Endothelial cell of umbilical vein (primary cell): ENCODE data around the gene PLEKHB2. TPM values are rescaled to one million over a fixed set of nuclear protein-coding genes. Genes with fewer than 3 reads are reported as not detected.

Experiments
- BruUV-seq: library from RNA; stranded (reverse); fragments of 400-500 nt; replicated peaks from 2 replicates; lab custom pipeline; 2021; lab: Mats Ljungman, UMichigan
- CTCF ChIA-PET: fragments of 300-600, 350-600 bp; sonication (Branson Sonifier 250); formaldehyde crosslinking; loops from one replicate; lab custom pipeline; 2021; ENCODE audit warnings: antibody characterized with exemption, inconsistent platforms; lab: Charles Lee
- POLR2A ChIA-PET: fragments of 300-600, 350-600 bp; sonication (Branson Sonifier 250); formaldehyde crosslinking; loops from one replicate; lab custom pipeline; 2021; ENCODE audit warnings: antibody characterized with exemption, inconsistent platforms; lab: Charles Lee
- DNase-seq: peaks from one replicate; pipeline ENCODE4 v3.0.0-alpha.2; 2011; ENCODE audit warnings: low read depth, low spot score
- FAIRE-seq: peaks from 2 replicates; lab custom pipeline; 2011; peaks lifted over from hg19 to GRCh38; lab: Jason Lieb, UNC
- H2AFZ ChIP-seq: 2 replicates; pipeline ENCODE4 v1.6.0; 2012; ENCODE audit warnings: low read depth, low read length, control low read depth, inconsistent platforms
- H3K27ac ChIP-seq: 2 replicates; pipeline ENCODE4 v1.5.1; 2011; ENCODE audit warnings: low read depth, mild to moderate bottlenecking, control low read depth, low read length, moderate library complexity; ENCODE audit not compliant: insufficient read depth
- H3K27me3 ChIP-seq, 2 experiments: 2 replicates each; pipeline versions ENCODE4 v1.6.0 to v1.6.1; 2011; ENCODE audit warnings: low read length in 2 of 2, mixed read lengths in 1 of 2; ENCODE audit not compliant: control insufficient read depth in 2 of 2, insufficient read depth in 2 of 2
- H3K36me3 ChIP-seq, 2 experiments: 2 replicates in 1 of 2; 3 replicates in 1 of 2; pipeline ENCODE4 v1.5.1; 2011; ENCODE audit warnings: low read length in 2 of 2, mild to moderate bottlenecking in 1 of 2, moderate library complexity in 1 of 2; ENCODE audit not compliant: control insufficient read depth in 2 of 2, insufficient read depth in 2 of 2; ENCODE audit errors: extremely low read depth in 1 of 2
- H3K4me1 ChIP-seq: 3 replicates; pipeline ENCODE4 v1.5.1; 2011; ENCODE audit warnings: mild to moderate bottlenecking, low read length; ENCODE audit not compliant: control insufficient read depth, insufficient read depth; ENCODE audit errors: extremely low read depth
- H3K4me2 ChIP-seq: 2 replicates; pipeline ENCODE4 v1.6.1; 2011; ENCODE audit warnings: low read length, control low read depth, mixed read lengths; ENCODE audit not compliant: insufficient read depth
- H3K4me3 ChIP-seq, 3 experiments: fragments of 200-600 bp in 1 of 3; sonication (generic), shearing (Covaris generic) in 1 of 3; replicated peaks in 1 of 3; 2 replicates each; pipeline ENCODE4 v1.5.1; 2011 to 2016; ENCODE audit warnings: control low read depth in 3 of 3, low read length in 3 of 3, mild to moderate bottlenecking in 2 of 3, inconsistent platforms in 1 of 3, low read depth in 1 of 3, moderate library complexity in 1 of 3; ENCODE audit not compliant: insufficient read depth in 1 of 3
- H3K79me2 ChIP-seq: 2 replicates; pipeline ENCODE4 v1.6.0; 2012; ENCODE audit warnings: low read length, inconsistent platforms; ENCODE audit not compliant: control insufficient read depth, insufficient read depth
- H3K9ac ChIP-seq: replicated peaks from 2 replicates; pipeline ENCODE3; 2011; ENCODE audit warnings: low read length, control low read depth; ENCODE audit not compliant: insufficient read depth; ENCODE audit errors: extremely low read depth
- H3K9me1 ChIP-seq: replicated peaks from 3 replicates; pipeline ENCODE4 v1.6.0; 2011; ENCODE audit warnings: mild to moderate bottlenecking, low read length; ENCODE audit not compliant: control insufficient read depth, insufficient read depth; ENCODE audit errors: extremely low read depth
- H3K9me3 ChIP-seq: replicated peaks from 2 replicates; pipeline ENCODE4 v1.5.1; 2012; ENCODE audit warnings: low read length, inconsistent platforms; ENCODE audit not compliant: control insufficient read depth, insufficient read depth
- H4K20me1 ChIP-seq: replicated peaks from 2 replicates; pipeline ENCODE3; 2011; ENCODE audit warnings: mild to moderate bottlenecking, low read length; ENCODE audit not compliant: control insufficient read depth, insufficient read depth; ENCODE audit errors: extremely low read depth
- CTCF ChIP-seq, 2 donors: IDR thresholded peaks; 1 replicate in 1 of 2; 2 replicates in 1 of 2; pipeline ENCODE4 v1.5.1; 2011; ENCODE audit warnings: low read length in 2 of 2, mild to moderate bottlenecking in 2 of 2, moderate library complexity in 2 of 2, control low read depth in 1 of 2, inconsistent platforms in 1 of 2, low read depth in 1 of 2; ENCODE audit not compliant: insufficient read depth in 1 of 2; ENCODE audit errors: extremely low read depth in 1 of 2
- EZH2 ChIP-seq: IDR thresholded peaks from 2 replicates; pipeline ENCODE4 v1.6.1; 2012; ENCODE audit warnings: borderline replicate concordance, low read depth, mild to moderate bottlenecking, moderate library complexity, low read length, inconsistent platforms; ENCODE audit not compliant: severe bottlenecking
- FOS ChIP-seq: IDR thresholded peaks from 2 replicates; pipeline ENCODE4 v1.6.1; 2011; ENCODE audit warnings: mild to moderate bottlenecking, low read length, moderate library complexity, borderline replicate concordance; ENCODE audit not compliant: insufficient read depth
- GATA2 ChIP-seq: IDR thresholded peaks from 2 replicates; pipeline ENCODE4 v1.7.0; 2011; ENCODE audit warnings: low read depth, mild to moderate bottlenecking, moderate library complexity, mixed read lengths, low read length; ENCODE audit not compliant: insufficient read length, insufficient read depth
- JUN ChIP-seq: IDR thresholded peaks from 2 replicates; pipeline ENCODE4 v1.6.1; 2011; ENCODE audit warnings: borderline replicate concordance, low read depth; ENCODE audit not compliant: insufficient read length, insufficient read depth
- POLR2AphosphoS5 ChIP-seq: IDR thresholded peaks from 2 replicates; pipeline ENCODE4 v1.6.1; 2012; ENCODE audit warnings: low read depth, mild to moderate bottlenecking, control low read depth, low read length, moderate library complexity; ENCODE audit not compliant: insufficient read depth
- dilution Hi-C: fragments of 300-500 bp; cut with MboI; formaldehyde crosslinking; loops from one replicate; pipeline ENCODE4 v1.15.0; 2019; ENCODE audit warnings: low sequenced_read_pairs; ENCODE audit not compliant: extremely low pct_ligation_motif_present
- intact Hi-C: fragments of 100-400 bp; cut with micrococcal nuclease; formaldehyde crosslinking; loops from one replicate; pipeline ENCODE4 v1.10.0; 2022
- polyA plus RNA-seq, 4 experiments: library from polyadenylated mRNA; depleted of rRNA in 3 of 4; stranded (reverse) in 3 of 4; unstranded in 1 of 4; fragments of >200 nt; gene quantifications; 2 replicates each; pipeline versions ENCODE4 v1.2.1 to v1.2.3, GENCODE V29; 2011 to 2012; ENCODE audit warnings: missing spikeins in 1 of 4
- total RNA-seq: library from RNA; stranded (reverse); gene quantifications from 2 replicates; pipeline ENCODE4 v1.2.3, GENCODE V29; 2021

PLEKHB2 gene
- total and polyA plus RNA-seq, 2 donors (not counting 3 experiments of a cell fraction or from before 2014, with no cell fraction given) = 56.5 to 56.8 TPM

- peaks cover 44% of the 10 kb centered on the region for H3K79me2 ChIP-seq
- TF ChIP-seq GATA2 = peak; percentile 41
- peak; percentile 34 for TF ChIP-seq JUN
- TF ChIP-seq EZH2 = no peak
- no peak for TF ChIP-seq CTCF (IDR thresholded peaks at IDR 0.05; ENCODE audit: extremely low read depth in 1 of 2, insufficient read depth in 1 of 2, low read depth in 1 of 2, low read length in 2 of 2)
- TF ChIP-seq POLR2AphosphoS5 = no peak
- TF ChIP-seq FOS = peak; percentile 30
- ChIA-PET CTCF (interaction anchor here (0.7 to 1.2 kb wide), 5 partner anchors 10 to 39 kb away, joined by 3 to 5 read pairs (median 3); partner anchors contain the start of gene FAM168B), POLR2A (interaction anchor here (1.1 kb wide), 1 partner anchor 11 kb away, joined by 7 read pairs; the partner anchor contains the start of gene FAM168B)
- peak overlapping the region; percentile 4 to 99 (median 86) for H3K4me3 ChIP-seq
- H3K9me3 ChIP-seq = no peaks in the 10 kb centered on the region
- TSS peak; percentile 76 for BruUV-seq
- peak; percentile 50 for DNase-seq
- intact Hi-C loops = loop anchor here (1.0 to 5.0 kb wide), 3 partner anchors 11 to 388 kb away; partner anchors contain the start of genes FAM168B and MZT2A
- peak; percentile 80 for FAIRE-seq
- peak overlapping the region; percentile 86 for H3K27ac ChIP-seq
- peak overlapping the region; percentile 58 for H3K4me2 ChIP-seq
- H3K27me3 ChIP-seq = no peaks in the 10 kb centered on the region
- peaks cover 3% of the 10 kb centered on the region for H4K20me1 ChIP-seq
- H3K9ac ChIP-seq = peak overlapping the region; percentile 88
- H3K9me1 ChIP-seq = no peaks in the 10 kb centered on the region
- dilution Hi-C loops = no loop called here
- no peaks in the 10 kb centered on the region for H3K36me3 ChIP-seq
- H2AFZ ChIP-seq = peak overlapping the region; percentile 92
- peaks cover 21% of the 10 kb centered on the region for H3K4me1 ChIP-seq
Measured at GRCh38 chr2:131104487-131105155, 515 bp upstream of the PLEKHB2 start.
